Measurements from ENCODE around the gene SUOX.
A peak's percentile ranks its signal among the peaks of the same experiment; 100 is the strongest.

SUOX gene

DNA sequence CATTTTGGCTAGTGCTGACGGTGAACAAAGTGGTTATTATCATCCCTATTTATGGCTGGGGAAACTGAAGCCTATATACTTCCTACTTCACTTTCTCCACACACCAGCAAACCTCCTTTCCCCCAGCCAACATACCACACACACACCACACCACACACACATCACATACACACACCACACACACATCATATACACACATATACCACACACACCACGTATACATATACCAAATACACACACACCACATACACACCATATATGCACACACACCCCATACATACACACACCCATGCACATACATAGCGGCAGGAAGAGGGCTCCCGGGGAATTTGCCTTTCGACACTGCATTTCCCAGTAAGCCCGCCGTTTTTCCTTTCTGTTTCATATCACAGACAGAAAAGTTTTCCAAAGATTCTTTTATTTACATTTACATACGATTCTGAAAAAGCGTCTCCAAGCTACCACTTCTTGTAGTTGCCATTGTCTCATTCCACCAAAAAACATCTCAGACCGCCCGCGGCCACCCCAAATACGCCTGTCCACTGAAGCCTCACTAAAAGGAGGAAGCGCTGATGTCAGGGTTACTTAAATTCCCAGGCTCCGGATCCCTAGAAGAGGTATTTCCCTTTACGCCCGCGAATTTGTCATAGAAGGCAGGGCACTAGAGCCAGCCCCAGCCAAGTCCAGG is 24.0 kb upstream of the SUOX start:
- no peaks in the 10 kb centered on the region for H3K9me3 ChIP-seq (ENCODE audit: low read length)
- no peaks in the 10 kb centered on the region for H3F3A ChIP-seq (ENCODE audit: insufficient read depth, low read length)
- peak overlapping the region; percentile 47 for H3K27ac ChIP-seq (ENCODE audit: low read depth, low read length, poor library complexity, severe bottlenecking)
- peak overlapping the region; percentile 71 for H3K4me3 ChIP-seq (ENCODE audit: low read depth, low read length, poor library complexity, severe bottlenecking)
- peak overlapping the region; percentile 76 for H3K9ac ChIP-seq (ENCODE audit: low read length)
- H3K4me2 ChIP-seq (ENCODE audit: low read length): peak overlapping the region; percentile 85
- no peak overlapping the region for H2AFZ ChIP-seq (ENCODE audit: low read length)
- peaks cover 12% of the 10 kb centered on the region for H3K79me2 ChIP-seq (ENCODE audit: insufficient read depth, low read length)
- no peaks in the 10 kb centered on the region for H3K27me3 ChIP-seq (ENCODE audit: insufficient read depth, low read length)
- TF ChIP-seq EZH2 (IDR thresholded peaks at IDR 0.05; ENCODE audit: borderline replicate concordance, low read length): no peak
- TF ChIP-seq, protein P1, sequence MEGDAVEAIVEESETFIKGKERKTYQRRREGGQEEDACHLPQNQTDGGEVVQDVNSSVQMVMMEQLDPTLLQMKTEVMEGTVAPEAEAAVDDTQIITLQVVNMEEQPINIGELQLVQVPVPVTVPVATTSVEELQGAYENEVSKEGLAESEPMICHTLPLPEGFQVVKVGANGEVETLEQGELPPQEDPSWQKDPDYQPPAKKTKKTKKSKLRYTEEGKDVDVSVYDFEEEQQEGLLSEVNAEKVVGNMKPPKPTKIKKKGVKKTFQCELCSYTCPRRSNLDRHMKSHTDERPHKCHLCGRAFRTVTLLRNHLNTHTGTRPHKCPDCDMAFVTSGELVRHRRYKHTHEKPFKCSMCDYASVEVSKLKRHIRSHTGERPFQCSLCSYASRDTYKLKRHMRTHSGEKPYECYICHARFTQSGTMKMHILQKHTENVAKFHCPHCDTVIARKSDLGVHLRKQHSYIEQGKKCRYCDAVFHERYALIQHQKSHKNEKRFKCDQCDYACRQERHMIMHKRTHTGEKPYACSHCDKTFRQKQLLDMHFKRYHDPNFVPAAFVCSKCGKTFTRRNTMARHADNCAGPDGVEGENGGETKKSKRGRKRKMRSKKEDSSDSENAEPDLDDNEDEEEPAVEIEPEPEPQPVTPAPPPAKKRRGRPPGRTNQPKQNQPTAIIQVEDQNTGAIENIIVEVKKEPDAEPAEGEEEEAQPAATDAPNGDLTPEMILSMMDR (IDR thresholded peaks at IDR 0.05; ENCODE audit: low read length): no peak
- no peaks in the 10 kb centered on the region for H3K9me2 ChIP-seq (ENCODE audit: low read depth, low read length)
- peaks cover 28% of the 10 kb centered on the region; the same call in 1 of the 2 replicates for H3K36me3 ChIP-seq (ENCODE audit: insufficient read depth, low read length)
- H4K20me1 ChIP-seq (ENCODE audit: insufficient read depth, low read length): no peaks in the 10 kb centered on the region
- H3K4me1 ChIP-seq (ENCODE audit: insufficient read depth, low read length, severe bottlenecking): peaks cover 25% of the 10 kb centered on the region

DNA sequence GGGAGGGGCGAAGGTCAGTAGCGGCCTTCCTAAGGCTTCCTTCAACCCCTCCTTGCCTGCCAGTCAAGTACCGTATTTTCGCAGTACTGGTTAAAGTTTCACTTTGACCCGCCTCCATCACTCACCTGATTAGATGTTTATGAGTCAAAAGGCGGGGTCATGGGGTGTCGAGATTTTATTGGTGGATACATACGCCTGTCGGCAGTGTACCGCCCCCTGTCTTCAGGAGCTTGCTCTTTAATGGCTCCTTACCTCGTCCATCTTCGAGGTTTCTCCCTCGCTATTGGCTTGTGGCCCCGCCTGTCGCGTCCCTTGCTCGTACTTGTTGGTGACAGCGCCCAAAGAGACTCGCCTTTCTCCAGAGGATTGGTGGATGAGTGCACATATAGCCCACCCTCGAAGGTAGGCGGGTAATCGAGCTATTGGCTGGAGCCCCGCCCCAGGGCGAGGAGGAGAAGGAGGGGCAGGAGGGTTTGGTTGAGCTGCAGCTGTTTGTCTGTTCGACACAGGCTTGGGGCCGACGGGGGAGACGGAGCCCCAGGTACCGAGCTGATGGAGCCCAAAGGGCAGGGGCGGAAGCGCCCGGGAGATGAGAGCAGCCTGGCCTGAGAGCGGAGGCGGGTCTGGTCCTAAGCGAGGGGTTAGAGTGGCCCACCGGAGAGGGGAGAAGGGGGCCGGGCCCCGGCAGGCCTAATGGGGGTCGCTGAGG is 23.3 kb upstream of the SUOX start, which contains the start of gene RAB5B:
TSS of gene RAB5B (plus strand) at position 480 of the 709 bp plus-strand sequence. CDS start 12,883 bp downstream, outside the sequence.
- Histone ChIP-seq H3K27ac (ENCODE audit: low read depth, low read length, poor library complexity, severe bottlenecking) (peak within 1 kb of the TSS; percentile 58), H3K4me1 (ENCODE audit: insufficient read depth, low read length, severe bottlenecking) (peaks cover 21% of the 10 kb centered on the region), H3F3A (ENCODE audit: insufficient read depth, low read length) (no peaks in the 10 kb centered on the region), H3K4me2 (ENCODE audit: low read length) (peak within 1 kb of the TSS; percentile 85), H4K20me1 (ENCODE audit: insufficient read depth, low read length) (no peaks in the 10 kb centered on the region), H3K27me3 (ENCODE audit: insufficient read depth, low read length) (no peaks in the 10 kb centered on the region), H3K9ac (ENCODE audit: low read length) (peak within 1 kb of the TSS; percentile 92), H3K4me3 (ENCODE audit: low read depth, low read length, poor library complexity, severe bottlenecking) (peak within 1 kb of the TSS; percentile 89), H2AFZ (ENCODE audit: low read length) (no peak within 1 kb of the TSS), H3K9me2 (ENCODE audit: low read depth, low read length) (no peaks in the 10 kb centered on the region), H3K79me2 (ENCODE audit: insufficient read depth, low read length) (peaks cover 12% of the 10 kb centered on the region), H3K9me3 (ENCODE audit: low read length) (no peaks in the 10 kb centered on the region), H3K36me3 (ENCODE audit: insufficient read depth, low read length) (peaks cover 28% of the 10 kb centered on the region; the same call in 1 of the 2 replicates)
- TF ChIP-seq EZH2 (IDR thresholded peaks at IDR 0.05; ENCODE audit: borderline replicate concordance, low read length): no peak
- TF ChIP-seq, protein P1 (IDR thresholded peaks at IDR 0.05; ENCODE audit: low read length): no peak

DNA sequence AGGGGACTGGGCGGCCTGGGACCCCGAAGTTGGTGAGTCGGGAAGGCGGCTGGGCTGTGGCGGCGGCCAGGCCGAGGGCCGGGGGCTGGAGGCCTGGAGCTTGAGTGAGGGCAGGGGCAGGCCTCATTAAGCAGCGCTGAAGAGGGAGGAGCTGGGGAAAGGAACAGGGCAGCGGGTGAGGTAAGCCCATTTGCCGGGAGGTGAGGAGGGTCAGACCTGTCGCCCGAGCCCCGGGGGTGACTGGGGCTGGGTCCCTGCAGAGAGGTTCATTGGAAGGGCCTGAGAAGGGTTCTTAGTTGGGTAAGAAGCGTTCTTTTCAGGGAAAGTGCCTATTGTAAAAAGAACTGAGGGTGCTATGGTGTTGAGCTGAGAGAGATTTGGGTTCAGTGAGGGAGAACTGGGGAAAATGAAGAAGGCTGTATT is 22.8 kb upstream of the SUOX start:
- no peaks in the 10 kb centered on the region for H3K9me3 ChIP-seq (ENCODE audit: low read length)
- H3K4me2 ChIP-seq (ENCODE audit: low read length): peak overlapping the region; percentile 81
- H3K27me3 ChIP-seq (ENCODE audit: insufficient read depth, low read length): no peaks in the 10 kb centered on the region
- peak overlapping the region; percentile 92 for H3K9ac ChIP-seq (ENCODE audit: low read length)
- peaks cover 12% of the 10 kb centered on the region for H3K79me2 ChIP-seq (ENCODE audit: insufficient read depth, low read length)
- peaks cover 21% of the 10 kb centered on the region for H3K4me1 ChIP-seq (ENCODE audit: insufficient read depth, low read length, severe bottlenecking)
- no peaks in the 10 kb centered on the region for H3F3A ChIP-seq (ENCODE audit: insufficient read depth, low read length)
- peak overlapping the region; percentile 58 for H3K27ac ChIP-seq (ENCODE audit: low read depth, low read length, poor library complexity, severe bottlenecking)
- H3K36me3 ChIP-seq (ENCODE audit: insufficient read depth, low read length): peaks cover 31% of the 10 kb centered on the region; the same call in 1 of the 2 replicates
- H3K4me3 ChIP-seq (ENCODE audit: low read depth, low read length, poor library complexity, severe bottlenecking): peak overlapping the region; percentile 89
- H4K20me1 ChIP-seq (ENCODE audit: insufficient read depth, low read length): no peaks in the 10 kb centered on the region
- no peaks in the 10 kb centered on the region for H3K9me2 ChIP-seq (ENCODE audit: low read depth, low read length)
- no peak overlapping the region for H2AFZ ChIP-seq (ENCODE audit: low read length)
- TF ChIP-seq, protein P1 (IDR thresholded peaks at IDR 0.05; ENCODE audit: low read length): no peak
- no peak for TF ChIP-seq EZH2 (IDR thresholded peaks at IDR 0.05; ENCODE audit: borderline replicate concordance, low read length)

Data from OCI-LY1 (cell line).